Fibroblast of lung (primary cell): ENCODE results near the gene CRYL1.

Experiments used
- CTCF ChIP-seq, 2 donors: IDR thresholded peaks in 1 of 2; conservative IDR thresholded peaks in 1 of 2; 1 replicate in 1 of 2; 2 replicates in 1 of 2; pipeline ENCODE4 v1.5.1; 2011 to 2012; ENCODE audit warnings: low read length in 2 of 2, control low read depth in 1 of 2, inconsistent platforms in 1 of 2, low read depth in 1 of 2, mild to moderate bottlenecking in 1 of 2
- EZH2 ChIP-seq: IDR thresholded peaks from 2 replicates; pipeline ENCODE4 v1.5.1; 2012; ENCODE audit warnings: low read length, control low read depth, mild to moderate bottlenecking; ENCODE audit errors: missing control alignments

GRCh38 chr13:20482275-20482761 lies 43.3 kb downstream of the CRYL1 start:
- TF ChIP-seq CTCF (conservative IDR thresholded peaks at IDR 0.05 in 1 of 2, IDR thresholded peaks at IDR 0.05 in 1 of 2; ENCODE audit: low read depth in 1 of 2, low read length in 2 of 2), result peak in 1 of 2 donors; percentile 2
- TF ChIP-seq EZH2, result no peak
